DMS53 treated with DMSO at 0.1 percent for 48 hours (cell line): ENCODE measurements around the gene R3HDM2.
"Not testable (repeated sequence)": the region's sequence is repeated elsewhere in the genome, so short reads cannot be mapped to it uniquely, and the experiment has no call there.

Experiments used
- DNase-seq: peaks from one replicate; lab custom pipeline; 2025; ENCODE audit not compliant: unreplicated experiment; lab: John Stamatoyannopoulos, UW

The R3HDM2 gene

DNA sequence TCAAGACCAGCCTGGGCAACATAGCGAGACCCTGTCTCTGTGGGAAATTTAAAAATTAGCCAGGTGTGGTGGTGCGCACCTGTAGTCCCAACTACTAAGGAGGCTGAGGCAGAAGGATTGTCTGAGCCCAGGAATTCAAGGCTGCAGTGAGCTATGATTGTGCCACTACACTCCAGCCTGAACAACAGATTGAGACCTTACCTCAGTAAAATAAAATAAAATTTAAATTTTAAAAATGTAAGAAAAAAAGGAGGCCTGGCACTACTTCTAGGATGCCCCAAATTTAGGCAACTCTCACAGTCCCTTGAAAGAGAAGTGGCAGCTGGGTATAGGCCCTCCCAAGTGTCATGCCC lies 23.3 kb upstream of the R3HDM2 start:
- DNase-seq, result no peak

DNA sequence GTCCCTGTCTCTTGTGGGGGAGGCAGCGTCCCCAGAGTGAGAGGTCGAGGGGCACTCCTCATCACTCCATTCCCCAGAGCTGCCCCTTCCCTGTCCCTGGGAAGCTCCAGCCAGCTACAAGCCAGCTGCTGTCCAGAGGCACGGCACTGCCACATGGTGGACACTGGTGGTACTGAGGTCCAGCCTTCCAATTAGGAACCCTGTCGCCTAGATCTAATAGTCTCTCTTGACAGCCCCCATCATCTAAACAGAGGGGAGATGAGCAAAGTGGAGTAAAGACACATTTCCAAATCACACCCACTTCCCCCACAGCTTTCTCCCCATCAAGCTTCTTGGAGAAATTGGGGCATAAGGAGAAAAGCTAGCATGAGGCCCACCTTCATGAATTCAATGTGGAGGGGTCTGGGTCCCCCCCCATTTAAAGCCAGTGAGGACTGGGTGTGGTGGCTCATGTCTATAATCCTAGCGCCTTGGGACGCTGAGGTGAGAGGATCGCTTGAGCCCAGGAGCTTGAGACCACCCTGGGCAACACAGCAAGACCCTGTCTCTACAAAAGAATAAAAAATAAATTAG lies 22.2 kb upstream of the R3HDM2 start:
- peak; percentile 79 for DNase-seq

DNA sequence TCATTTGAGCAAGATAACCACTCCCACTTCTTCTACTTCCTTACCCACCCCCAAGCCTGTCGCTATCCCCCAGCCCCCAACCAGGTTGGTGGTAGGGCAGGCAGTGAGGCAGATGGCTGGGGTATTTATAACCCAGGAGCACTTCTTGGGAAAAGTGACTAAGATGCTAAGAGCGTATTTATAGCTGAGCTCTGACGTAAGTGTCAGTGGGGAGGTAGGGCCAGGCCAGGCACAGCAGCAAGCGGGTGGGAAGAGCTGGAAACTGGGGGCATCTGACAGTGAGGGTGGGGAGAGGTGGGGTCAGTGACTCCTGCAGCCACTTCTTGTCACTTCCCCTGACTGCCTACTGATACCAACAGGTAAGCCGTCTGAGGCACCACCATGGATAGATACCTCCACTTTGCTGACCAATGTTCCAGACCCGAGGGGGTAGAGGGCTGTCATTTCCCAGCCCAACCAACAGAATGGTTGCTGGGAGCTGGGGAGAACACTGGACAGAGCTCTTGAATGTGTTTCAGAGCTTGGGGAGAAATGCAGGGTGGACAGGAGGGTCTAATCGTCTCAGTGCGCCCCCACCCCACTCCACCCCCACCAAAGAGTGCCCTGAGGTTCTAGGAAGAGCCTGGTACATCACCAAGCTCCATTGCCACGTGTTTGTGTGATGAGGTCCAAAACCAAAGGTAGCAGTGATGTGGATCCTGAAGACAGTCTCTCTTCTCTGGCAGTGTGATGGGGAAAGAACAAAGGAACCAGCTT lies 21.5 kb upstream of the R3HDM2 start:
- no peak for DNase-seq

DNA sequence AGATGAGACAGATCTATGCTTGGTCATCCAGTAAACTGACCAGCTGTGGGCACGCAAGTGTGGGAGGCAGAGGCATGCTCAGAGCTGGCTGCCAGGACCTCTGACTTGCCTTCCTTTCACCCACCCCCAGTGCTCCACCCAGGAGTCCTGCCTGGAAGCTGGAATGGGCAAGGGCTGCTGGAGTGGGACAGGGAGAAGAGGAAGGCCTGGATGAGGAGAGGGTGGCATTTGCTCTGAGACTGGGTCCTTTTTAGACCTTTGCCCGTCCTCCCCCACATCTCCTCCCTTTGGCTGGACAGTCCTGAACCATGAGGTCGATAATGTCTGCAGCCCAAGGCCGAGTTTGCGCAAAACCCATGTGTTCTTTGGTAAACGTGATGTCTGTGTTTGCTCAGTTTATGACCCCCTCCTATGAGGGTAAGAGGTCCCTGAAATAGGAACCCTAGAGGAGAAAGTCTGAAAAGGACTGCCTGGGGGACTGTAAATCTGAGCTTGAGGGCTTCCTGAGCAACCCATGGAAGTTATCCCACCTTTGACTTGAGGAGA lies 20.5 kb upstream of the R3HDM2 start:
- DNase-seq, result no peak

DNA sequence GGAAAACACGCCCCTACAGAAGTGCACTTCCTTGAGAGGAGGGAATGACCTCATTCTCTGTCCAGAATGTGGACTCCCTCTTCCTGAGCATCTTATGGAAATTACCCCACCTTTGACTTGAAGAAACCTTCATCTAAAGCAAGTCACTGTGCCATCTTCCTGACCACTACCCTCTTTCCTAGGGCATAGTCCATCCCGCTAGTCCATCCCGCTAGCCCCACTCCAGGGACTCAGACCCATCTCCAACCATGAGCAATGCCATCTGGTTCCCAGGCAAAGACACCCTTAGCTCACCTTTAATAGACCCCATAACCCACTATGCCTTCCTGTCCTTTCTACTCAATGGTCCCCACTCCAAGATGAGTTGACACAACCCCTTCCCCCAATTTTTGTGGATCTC lies 19.2 kb upstream of the R3HDM2 start:
- DNase-seq, result no peak

DNA sequence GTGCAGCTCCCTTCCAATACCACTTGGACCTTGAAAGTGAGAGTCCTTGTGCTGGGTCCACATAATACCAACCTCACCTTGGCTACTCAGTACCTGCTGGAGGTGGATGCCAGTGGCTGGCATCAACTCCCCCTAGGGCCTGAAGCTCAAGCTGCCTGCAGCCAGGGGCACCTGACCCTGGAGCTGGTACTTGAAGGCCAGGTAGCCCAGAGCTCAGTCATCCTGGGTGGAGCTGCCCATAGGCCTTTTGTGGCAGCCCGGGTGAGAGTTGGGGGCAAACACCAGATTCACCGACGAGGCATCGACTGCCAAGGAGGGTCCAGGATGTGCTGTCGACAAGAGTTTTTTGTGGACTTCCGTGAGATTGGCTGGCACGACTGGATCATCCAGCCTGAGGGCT lies 18.5 kb upstream of the R3HDM2 start:
- no peak for DNase-seq

DNA sequence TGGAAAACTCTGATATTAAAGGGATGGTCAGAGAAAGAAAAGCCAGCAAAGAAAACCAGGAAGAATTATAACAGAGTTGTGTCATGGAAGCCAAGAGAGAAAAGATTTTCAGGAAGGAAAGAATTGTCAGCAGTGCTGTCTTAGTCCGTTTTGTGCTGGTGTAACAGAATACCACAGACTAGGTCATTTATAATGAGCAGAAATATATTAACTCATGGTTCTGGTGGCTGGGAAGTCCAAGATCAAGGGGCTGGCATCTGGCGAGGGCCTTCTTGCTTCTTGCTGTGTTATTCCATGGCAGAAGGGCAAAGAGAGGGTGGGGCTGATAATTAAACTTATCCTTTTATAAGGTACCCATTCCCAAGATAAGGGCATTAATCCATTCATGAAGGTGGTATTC lies 17.8 kb upstream of the R3HDM2 start:
- DNase-seq, result no peak

DNA sequence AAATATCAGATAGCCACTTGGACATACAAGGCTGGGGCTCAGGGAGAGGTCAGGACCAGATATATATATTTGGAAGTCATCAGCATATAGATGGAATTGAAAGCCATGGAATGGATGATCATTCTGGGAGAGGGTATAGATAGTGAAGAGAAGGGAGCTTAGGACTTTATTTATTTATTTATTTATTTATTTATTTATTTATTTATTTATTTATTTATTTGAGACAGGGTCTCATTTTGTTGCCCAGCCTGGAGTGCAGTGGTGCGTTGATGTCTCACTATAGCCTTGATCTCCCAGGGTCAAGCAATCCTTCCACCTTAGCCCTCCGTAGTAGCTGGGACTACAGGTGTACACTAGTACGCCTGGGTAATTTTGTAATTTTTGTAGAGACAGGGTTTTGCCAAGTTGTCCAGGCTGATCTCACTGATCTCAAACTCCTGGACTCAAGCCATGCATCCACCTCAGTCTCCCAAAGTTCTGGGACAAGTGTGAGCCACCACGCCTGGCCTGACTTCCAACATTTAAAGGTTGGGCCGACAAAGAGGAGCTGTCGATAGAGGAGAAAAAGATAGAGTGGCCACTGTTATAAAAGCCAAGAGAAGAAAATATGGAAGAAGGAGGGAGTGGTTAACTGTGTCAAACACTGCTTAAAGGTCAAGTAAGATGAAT lies 15.6 kb upstream of the R3HDM2 start:
- DNase-seq, result no peak

DNA sequence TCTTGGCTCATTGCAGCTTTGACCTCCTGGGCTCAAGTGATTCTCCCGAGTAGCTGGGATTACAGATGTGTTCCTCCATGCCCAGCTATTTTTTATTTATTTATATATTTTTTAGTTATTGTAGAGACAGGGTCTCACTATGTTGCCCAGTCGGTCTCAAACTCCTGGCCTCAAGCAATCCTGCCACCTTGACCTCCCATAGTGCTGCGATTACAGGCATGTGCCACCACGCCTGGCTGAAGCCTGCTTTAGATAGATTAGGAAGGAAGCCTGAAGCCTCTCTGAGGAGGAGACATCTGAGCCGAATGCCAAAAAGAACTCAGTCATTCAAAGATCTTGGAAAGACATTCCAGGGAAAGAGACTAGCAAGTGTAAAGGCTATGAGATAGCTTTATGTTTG lies 13.9 kb upstream of the R3HDM2 start:
- no peak for DNase-seq

DNA sequence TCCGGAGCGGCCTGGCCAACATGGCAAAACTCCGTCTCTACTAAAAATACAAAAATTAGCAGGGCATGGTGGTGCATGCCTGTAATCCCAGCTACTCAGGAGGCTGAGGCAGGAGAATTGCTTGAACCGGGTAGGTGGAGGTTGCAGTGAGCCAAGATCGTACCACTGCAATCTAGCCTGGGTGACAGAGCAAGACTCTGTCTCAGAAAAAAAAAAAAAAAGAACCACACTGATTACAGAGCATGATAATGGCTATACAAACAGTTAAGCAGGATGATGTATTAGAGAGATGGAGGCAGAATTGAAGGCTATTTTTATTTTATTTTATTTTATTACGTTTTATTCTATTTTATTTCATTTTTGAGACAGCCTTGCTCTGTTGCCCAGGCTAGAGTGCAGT lies 13.5 kb upstream of the R3HDM2 start:
- DNase-seq, result not testable (repeated sequence)

DNA sequence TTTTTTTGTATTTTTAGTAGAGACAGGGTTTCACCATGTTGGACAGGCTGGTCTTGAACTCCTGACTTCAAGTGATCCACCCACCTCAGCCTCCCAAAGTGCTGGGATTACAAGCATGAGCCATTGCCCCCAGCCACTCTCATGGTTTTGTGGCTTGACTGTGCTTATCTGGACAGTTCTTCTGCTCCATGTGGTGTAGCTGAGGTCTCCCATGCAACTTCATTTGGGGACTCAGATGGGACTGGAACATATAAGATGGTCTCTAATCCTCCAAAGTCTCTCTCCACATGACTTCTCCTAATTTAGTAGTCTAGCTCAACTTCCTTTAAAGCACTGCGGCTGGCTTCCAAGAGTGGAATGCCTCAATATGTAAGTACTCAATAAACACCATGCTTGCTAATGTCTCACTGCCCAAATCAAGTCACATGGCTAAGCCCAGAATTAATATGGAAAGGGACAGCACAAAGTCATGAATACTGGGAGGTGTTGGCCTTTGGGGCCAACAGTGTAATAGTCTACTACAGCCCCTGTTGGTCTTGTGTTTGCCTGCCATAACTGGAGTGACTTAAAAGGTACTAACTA lies 11.1 kb upstream of the R3HDM2 start:
- no peak for DNase-seq

DNA sequence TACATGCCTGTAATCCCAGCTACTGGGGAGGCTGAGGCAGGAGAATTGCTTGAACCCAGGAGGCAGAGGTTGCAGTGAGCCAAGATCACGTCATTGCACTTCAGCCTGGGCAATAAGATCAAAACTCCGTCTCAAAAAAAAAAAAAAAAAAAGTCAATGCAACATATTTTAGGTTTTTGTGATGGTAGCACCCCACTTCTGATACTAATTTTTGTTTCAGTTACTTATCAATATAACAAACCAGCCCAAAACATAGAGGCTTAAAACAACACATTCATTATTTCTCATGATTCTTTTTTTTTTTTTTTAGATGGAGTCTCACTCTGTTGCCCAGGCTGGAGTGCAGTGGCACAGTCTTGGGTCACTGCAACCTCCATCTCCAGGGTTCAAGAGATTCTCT lies 10.6 kb upstream of the R3HDM2 start:
- not testable (repeated sequence) for DNase-seq

DNA sequence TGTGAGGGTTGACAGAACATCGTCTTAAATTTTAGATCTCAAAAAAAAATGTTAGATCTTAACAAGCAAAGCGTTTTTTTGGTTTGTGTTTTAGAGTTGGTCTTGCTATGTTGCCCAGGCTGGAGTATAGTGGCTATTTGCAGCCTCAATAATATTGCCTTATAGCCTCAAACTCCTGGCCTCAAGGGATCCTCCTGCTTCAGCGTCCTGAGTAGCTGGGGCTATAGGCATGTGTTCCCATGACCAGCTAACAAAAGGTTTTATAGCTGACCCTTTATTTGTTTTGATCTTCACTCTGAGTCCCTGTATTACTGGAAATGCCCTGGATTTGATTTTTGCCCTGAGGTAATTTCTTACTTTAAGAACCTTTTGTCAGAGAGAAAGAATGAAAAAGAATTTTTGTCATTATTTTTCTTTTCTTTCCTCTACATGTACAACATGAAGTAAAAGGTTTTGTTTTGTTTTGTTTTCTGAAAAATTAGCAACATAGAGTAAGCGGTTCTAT lies 9.0 kb upstream of the R3HDM2 start:
- DNase-seq, result no peak

DNA sequence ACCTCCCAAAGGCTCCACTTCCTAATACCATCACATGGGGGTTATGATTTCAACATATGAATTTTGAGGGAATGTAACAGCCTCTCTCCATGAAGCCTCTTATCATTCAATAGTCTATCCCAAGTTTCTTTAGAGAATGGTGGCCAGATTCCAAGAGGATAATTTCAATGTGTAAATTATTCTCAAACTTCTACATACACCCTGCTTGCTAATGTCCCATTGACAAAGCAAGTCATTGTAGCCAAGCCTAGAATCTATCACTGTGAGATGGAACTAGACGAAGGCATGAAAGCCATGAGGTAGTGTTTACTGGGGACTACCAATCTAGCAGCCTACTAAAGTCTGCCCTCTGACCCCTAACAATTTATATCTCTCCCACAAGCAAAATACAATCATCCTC lies 7.6 kb upstream of the R3HDM2 start:
- no peak for DNase-seq

DNA sequence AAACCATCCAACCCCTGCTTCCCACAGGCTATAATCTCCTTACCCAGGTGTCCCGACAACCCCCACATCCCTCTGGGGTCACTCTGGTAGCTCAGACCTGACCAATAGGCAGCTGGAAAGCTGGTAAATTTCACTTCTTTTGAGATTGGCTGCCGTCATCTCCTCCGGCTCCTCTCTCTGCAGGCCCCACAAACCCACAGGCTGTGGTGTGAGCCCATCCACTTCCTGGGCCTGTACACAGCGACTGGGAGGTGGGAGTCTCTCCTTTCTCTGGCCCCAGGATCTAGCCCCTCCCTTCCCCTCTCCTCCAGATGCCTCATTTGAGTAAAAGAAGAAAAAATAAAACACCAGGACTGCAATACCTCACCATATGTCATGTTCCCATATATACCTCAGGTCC lies 4.5 kb upstream of the R3HDM2 start:
- no peak for DNase-seq

DNA sequence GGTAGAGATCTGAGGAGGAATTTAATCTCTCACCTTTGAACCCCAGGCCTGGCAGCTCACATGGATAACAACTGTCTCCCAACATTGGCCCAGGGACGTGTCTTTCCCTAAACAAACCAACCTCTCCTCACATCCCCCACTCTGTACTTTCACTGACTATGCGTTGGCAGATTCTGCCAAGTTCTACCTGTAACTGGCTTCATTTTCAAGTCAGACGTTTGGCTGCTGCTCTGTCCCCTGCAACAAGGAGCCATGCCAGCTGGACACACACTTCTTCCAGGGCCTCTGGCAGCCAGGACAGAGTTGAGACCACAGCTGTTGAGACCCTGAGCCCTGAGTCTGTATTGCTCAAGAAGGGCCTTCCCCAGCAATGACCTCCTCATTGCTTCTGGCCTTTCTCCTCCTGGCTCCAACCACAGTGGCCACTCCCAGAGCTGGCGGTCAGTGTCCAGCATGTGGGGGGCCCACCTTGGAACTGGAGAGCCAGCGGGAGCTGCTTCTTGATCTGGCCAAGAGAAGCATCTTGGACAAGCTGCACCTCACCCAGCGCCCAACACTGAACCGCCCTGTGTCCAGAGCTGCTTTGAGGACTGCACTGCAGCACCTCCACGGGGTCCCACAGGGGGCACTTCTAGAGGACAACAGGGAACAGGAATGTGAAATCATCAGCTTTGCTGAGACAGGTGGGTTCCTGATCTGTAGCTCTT lies 3.8 kb upstream of the R3HDM2 start, which contains the start of gene INHBC:
Gene INHBC (plus strand): TSS at position 268 of the 707 bp plus-strand sequence. CDS start 103 bp downstream, at position 371.
- DNase-seq, result no peak

DNA sequence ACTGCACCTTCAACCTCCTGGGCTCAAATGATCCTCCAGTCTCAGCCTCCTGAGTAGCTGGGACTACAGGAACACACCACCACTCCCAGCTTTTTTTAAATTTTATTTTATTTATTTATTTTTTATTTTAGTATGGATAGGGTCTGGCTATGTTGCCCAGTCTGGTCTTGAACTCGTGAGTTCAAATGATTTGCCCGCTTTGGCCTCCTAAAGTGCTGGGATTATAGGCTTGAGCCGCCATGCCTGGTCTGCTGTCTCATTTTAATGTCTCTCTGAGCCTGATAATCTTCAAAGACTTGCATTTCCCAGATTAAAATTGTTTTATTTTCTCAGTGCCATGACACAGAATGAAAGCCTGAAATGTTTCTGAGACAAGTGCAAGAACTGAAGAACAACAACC lies 2.5 kb upstream of the R3HDM2 start:
- DNase-seq, result no peak

DNA sequence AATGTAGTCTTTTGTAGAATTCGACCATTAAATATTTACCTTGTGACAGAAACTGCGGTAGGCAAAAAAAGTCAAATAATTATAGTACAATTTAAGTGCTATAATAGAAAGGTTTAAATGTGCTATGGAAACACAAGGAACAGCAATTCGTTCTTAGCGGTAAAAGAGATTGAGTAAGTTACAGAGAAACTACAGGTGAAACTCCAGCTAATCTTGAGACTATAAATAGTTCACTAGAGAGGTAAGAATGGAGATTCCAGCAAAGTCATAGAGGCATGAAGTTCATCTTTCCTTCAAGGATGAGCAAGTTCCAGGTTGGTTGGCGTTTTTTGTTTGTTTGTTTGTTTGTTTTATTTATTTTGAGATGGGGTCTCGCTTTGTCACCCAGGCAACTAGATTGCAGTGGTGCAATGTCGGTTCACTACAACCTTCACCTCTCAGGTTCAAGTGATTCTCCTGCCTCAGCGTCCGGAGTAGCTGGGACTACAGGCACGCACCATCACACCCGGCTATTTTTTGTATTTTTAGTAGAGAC lies 878 bp upstream of the R3HDM2 start:
- DNase-seq, result no peak

DNA sequence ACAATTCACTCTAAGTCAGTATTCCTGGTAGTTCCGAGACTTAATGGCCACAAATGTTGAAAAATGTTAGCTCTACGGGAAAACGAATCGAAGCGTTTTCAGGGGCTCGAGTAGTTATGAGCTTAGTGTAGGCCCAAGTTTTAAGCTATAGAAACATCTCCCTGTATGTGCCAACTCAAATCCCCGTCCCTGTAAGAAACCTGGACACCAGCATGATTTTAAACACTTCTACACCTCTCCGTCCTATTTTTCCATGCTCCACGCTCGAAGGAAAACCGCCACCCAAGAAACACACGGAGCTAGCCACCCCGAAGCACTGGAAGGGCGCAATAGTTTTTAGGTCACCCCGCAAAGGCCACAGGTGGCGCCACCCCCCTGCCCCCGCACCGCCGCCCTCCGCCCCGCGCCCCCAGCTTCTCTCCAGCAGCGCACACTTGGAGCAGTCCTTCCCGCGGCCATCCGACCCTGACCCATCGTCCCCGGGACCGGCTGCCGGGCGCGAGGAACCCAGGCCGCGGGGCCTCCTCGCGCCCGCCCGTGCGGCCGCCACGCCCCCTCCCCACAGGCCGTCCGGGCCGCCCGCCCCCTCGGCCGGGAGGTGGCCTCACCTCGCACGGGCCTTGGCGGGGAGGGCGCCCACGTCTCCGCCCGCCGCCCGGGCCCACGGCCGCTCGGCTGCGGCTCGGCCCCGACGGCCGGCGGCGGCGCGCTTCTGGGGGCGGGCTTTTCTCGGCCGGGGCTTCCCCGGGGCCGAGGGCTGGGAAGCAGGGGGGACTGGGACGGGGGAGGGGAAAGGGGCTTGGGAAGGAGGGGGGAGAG lies 522 bp downstream of the R3HDM2 start:
- DNase-seq, result peak; percentile 67
